Occipital lobe (tissue), 2 donors: ENCODE data around the gene GALNT18. TPM values are rescaled to one million over a fixed set of nuclear protein-coding genes. Genes with fewer than 3 reads are reported as not detected.
A peak's percentile ranks its signal among the peaks of the same experiment; 100 is the strongest.

Experiments used
- DNase-seq: peaks from one replicate; lab custom pipeline; 2025; lab: John Stamatoyannopoulos, UW
- total RNA-seq: library from RNA; depleted of rRNA; stranded (reverse); fragments of >200 nt; gene quantifications from one replicate; pipeline ENCODE4 v1.2.3, GENCODE V29; 2014

The GALNT18 gene
- total RNA-seq, 1 donor from 2014 or later: 22.8 TPM

DNA sequence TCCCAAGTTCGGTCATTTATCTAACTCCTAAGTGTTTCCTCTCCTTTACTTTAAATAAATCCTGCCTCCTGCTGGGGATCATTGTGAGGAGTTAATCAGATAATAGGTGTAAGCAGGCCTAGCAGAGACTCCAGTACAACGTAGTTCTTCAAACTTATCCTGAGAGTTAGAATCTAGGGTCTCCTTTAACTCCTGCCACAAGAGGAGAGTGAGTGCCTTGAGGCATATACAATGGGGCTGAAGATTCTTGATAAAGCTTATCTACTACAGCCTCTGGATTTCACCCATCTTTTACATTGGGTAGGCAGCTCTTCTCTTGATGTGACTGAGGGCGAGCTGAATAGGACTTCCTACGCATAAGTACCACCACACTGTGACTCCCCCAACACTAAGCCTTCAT is 3.1 kb upstream of the GALNT18 start:
- DNase-seq: no peak

DNA sequence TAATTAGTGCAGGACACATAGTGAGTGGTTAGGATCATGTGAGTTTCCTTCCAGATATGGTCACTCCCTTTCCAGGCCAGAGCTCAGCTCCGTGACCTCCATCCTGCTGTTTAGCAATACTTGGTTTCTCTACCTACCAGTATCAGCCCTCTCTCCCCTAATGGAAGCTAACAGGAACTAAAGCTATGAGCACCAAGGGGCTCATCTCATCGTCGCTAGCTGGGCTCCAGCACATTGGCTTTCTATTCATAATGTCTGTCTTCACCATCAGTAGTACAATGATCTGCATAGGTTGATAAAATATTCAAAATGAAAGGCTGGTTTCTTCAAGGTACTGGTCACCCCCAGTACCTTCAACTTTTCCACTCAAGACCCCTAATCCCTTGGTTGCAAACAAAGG is 2.4 kb upstream of the GALNT18 start:
- DNase-seq: no peak

GRCh38 chr11:11622772-11623171 is 967 bp upstream of the GALNT18 start:
- DNase-seq: no peak

DNA sequence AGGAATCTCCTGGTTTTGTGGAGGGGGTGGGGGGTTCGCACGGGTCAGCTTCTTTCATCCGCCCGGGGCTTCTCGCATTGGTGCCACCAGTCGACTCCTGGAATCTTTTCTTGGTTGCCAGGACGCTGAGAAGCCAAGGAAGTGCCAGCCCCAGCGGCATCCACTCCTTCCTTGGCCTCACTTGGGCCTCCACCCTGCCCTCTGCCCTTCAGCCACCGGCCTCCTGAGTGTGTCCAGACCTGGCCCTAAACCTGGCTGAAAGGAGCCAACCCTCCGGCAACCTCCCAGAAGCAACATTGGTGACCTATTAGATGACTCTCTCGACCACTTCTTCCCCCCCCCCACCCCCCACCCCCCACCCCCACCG is 518 bp upstream of the GALNT18 start:
- no peak for DNase-seq

- DNase-seq: peak; percentile 37
These were observed 758 bp downstream of the GALNT18 start for GRCh38 chr11:11620921-11621572.

GRCh38 chr11:11620173-11620920 is 1.5 kb downstream of the GALNT18 start:
- peak; percentile 37 for DNase-seq

GRCh38 chr11:11618973-11619435 is 2.8 kb downstream of the GALNT18 start:
- DNase-seq: no peak

GRCh38 chr11:11615086-11615485 is 6.7 kb downstream of the GALNT18 start:
- no peak for DNase-seq

- DNase-seq: no peak
These were observed 9.4 kb downstream of the GALNT18 start for GRCh38 chr11:11612439-11612838.

- no peak for DNase-seq
These were observed 10.4 kb downstream of the GALNT18 start for GRCh38 chr11:11611381-11611780.

DNA sequence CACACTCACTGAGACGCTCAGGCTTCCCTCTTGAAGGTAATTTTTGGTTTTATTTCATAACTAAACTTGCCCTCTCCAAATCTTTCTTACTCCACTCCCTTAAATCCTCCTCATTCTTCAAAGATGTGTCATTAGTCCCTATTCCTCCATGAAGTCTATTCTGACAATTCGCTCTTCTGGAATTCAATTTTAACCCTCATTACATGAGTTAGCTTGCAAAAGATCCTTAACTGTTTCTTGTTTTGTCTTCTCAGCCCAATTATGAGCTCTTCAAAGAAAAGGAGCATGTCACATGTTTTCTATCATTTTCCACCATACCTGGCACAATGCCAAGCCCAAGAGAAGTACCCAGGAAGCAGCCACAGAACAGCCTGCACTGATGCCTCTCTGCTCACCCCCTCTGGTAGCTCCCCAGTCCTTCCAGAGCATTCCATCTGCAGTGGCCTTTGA is 13.0 kb downstream of the GALNT18 start:
- no peak for DNase-seq

- DNase-seq: no peak
These were observed 14.0 kb downstream of the GALNT18 start for GRCh38 chr11:11607772-11608171.

DNA sequence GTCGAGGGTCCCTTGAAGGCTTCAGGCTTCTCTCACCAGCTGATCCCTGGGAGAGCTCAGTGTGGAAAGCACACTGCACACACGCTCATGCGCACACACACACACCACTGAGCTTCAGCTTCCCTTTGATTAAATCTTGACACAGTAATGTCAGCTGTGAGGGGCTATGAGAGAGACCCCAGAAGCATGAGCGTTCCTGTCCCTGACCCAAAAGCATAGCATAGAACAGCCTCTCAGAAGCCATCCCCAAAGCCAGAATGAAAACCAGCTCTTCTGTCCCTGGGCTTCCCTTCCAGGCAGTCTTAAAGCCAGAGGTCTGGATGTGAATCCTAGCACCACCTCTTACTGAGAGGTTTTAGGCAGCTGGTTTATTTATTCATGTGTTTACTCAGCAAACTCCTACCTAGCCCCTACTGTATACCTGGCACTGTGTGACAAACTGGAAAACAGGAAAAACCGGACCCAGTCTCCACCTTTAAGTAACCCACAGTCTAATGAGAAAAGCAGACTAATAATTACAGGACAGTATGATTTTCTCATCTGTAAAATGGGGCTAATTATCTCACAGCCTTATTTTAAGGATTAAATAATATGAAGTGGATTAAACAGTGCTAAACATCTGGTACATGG is 15.9 kb downstream of the GALNT18 start:
- DNase-seq: no peak

DNA sequence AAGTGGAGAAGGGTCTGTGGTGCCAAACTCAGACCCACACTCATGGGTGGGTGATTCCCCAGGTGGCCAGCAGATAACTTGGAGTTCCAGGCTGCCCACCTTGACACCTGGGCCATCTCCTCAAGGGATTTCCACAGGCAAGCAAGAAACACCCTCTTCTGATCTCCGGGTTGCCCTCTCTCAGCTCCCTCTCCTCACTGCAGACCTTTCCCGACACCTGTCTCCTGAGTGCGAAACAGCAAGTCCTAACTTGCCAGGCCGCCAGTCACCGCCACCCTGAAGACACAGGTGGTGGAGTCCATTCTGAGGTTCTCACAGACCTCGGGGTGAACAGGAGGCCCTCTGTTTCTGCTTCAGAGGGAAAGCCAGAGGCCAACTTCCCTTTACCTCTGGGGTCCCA is 16.6 kb downstream of the GALNT18 start:
- DNase-seq: no peak

GRCh38 chr11:11604370-11604990 is 17.3 kb downstream of the GALNT18 start:
- no peak for DNase-seq

DNA sequence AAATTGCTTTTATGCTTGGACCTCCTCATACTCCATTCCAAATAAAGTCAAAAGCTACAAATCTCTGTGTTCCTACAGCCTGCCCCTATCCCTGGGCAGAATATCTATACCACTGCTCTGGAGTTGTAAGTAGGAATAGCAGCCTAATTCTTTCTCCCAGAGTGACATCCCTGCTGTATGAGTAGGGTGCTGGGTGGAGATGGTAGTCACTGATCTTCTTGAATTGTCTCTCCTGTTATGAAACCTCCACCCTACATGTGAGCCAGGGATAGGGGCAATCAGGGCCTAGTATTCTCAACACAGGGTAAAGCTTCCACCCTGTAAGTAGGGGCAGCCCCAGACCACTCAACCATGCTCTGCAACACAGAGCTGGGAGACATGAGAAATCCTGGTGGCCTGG is 19.8 kb downstream of the GALNT18 start:
- no peak for DNase-seq

DNA sequence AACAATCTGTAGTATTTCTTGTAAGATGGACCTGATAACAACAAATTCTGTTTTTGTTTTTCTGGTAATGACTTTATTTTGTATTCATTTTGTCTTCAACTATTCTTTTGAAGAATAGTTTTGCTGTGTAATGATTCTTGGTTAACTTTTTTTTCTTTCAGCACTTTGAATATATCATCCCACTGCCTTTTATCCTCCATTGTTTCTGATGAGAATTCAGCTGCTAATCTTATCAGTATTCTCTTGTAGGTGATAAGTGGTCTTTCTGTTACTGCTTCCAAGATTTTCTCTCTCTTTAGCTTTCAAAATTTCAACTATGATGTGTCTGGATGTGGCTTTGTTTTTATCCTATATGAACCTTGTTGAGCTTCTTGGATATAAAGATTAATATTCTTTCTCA is 21.5 kb downstream of the GALNT18 start:
- DNase-seq: no peak

DNA sequence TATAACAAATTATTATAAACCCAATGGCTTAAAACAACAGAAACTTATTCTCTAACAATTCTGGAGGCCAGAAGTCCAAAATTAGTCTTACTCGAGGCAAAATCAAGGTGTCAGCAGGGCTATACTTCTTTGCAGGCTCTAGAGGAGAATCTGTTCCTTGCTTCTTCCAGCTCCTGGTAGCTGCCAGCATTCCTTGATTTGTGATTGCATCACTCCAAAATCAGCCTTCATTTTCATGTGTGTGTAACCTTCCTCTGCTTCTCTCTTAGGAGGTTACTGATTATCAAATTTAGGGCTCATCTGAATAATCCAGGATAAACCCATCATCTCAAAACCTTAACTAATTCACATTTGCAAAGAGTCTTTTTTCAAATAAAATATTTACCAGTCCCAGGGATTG is 23.6 kb downstream of the GALNT18 start:
- no peak for DNase-seq

DNA sequence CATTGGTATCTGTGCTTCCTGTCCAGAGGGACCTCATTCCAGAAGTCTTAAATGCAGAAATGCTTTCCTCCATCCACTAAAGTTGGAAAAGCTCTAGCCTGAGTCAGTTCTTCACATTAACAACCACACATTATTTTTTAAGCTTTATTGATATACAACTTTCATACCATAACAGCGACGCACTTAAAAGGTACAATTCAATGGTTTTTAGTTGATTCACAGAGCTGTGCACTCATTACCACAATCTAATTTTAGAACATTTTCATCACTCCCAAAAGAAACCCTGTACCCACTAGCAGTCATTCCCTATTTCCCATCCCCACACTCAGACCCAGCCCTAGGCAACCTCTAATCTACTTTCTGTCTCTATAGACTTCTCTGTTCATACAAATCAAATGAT is 27.6 kb downstream of the GALNT18 start:
- no peak for DNase-seq

- no peak for DNase-seq
These were observed 29.6 kb downstream of the GALNT18 start for GRCh38 chr11:11592146-11592684.

GRCh38 chr11:11589437-11589836 is 32.4 kb downstream of the GALNT18 start:
- DNase-seq: no peak

DNA sequence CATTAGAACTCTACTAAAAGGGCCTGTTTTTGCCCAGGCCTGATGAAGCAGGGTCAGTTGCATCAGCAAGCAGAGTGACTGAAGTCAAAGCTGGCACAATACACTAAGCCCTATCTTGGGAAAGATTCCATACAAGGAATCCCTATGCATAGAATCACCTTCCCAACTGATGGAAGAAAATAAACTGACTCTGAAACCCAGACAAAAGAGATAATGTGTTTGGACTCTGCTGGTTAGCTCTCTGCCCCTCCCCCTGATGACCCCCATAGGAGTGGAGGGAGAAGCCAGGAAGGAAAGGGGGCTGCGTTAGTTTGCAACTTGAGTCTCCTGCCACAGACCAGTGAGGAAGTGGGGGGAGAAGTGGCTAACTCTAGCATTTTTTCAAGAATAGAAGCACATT is 32.9 kb downstream of the GALNT18 start:
- DNase-seq: no peak
